Stomach (tissue), 9 donors: ENCODE measurements around the gene PDK2. TPM values are rescaled to one million over a fixed set of nuclear protein-coding genes. Genes with fewer than 3 reads are reported as not detected.
A peak's percentile ranks its signal among the peaks of the same experiment; 100 is the strongest.

Experiments used
- DNase-seq, 2 donors: peaks; one replicate each; pipeline versions ENCODE4 v3.0.0 to v3.0.0-alpha.2; 2013 to 2019
- H3K27ac ChIP-seq, 5 donors: fragments of 200-600 bp in 4 of 5; sonication (generic) in 4 of 5; one replicate each; pipeline ENCODE4 v1.5.1; 2013 to 2019; ENCODE audit warnings: mild to moderate bottlenecking in 1 of 5, moderate library complexity in 1 of 5
- H3K27me3 ChIP-seq, 3 donors: fragments of 200-600 bp; sonication (generic); one replicate each; pipeline ENCODE4 v1.5.1; 2017 to 2019; ENCODE audit warnings: mixed run types in 1 of 3
- H3K36me3 ChIP-seq, 4 donors: fragments of 200-600 bp; sonication (generic); 1 replicate in 3 of 4; 2 replicates in 1 of 4; pipeline ENCODE4 v1.5.1; 2016 to 2019
- H3K4me1 ChIP-seq, 4 donors: fragments of 200-600 bp; sonication (generic); one replicate each; pipeline ENCODE4 v1.5.1; 2016 to 2019
- H3K4me3 ChIP-seq, 4 donors: fragments of 200-600 bp; sonication (generic) in 3 of 4; one replicate each; pipeline ENCODE4 v1.5.1; 2016 to 2019; ENCODE audit warnings: mild to moderate bottlenecking in 1 of 4
- H3K9me3 ChIP-seq, 4 donors: fragments of 200-600 bp; sonication (generic); one replicate each; pipeline ENCODE4 v1.5.1; 2016 to 2019
- CTCF ChIP-seq, 7 experiments: fragments of 450-650 bp in 4 of 7; fragments of 200-600 bp in 3 of 7; sonication (generic) in 3 of 7; IDR thresholded peaks; one replicate each; pipeline ENCODE4 v1.5.1; 2016 to 2019; ENCODE audit warnings: antibody characterized with exemption in 7 of 7, control low read depth in 2 of 7, mild to moderate bottlenecking in 1 of 7
- EP300 ChIP-seq: sonication (generic); formaldehyde crosslinking; IDR thresholded peaks from one replicate; pipeline ENCODE4 v1.6.1; 2017; ENCODE audit warnings: antibody characterized with exemption
- POLR2A ChIP-seq, 4 donors: fragments of 450-650 bp; IDR thresholded peaks; one replicate each; pipeline ENCODE4 v1.6.1; 2016; ENCODE audit warnings: antibody characterized with exemption in 4 of 4, control low read depth in 2 of 4, mild to moderate bottlenecking in 1 of 4, moderate library complexity in 1 of 4
- POLR2AphosphoS5 ChIP-seq, 3 donors: sonication (generic); formaldehyde crosslinking; IDR thresholded peaks; one replicate each; pipeline ENCODE4 v1.6.1; 2016; ENCODE audit warnings: antibody characterized with exemption in 3 of 3
- WGBS, 5 donors: extraction: QIAGEN DNeasy Blood & Tissue Kit in 3 of 5; methylation state at CpG; one replicate each; pipeline versions ENCODE4 v1.1.5 to v1.1.7; 2013 to 2018; 5-methylcytosine and 5-hydroxymethylcytosine counted together
- intact Hi-C: fragments of 100-400 bp; cut with DNase I; formaldehyde crosslinking; loops from one replicate; pipeline ENCODE4 v1.15.1; 2023; ENCODE audit warnings: low total_unique reads
- polyA plus RNA-seq, 3 donors: library from polyadenylated mRNA; stranded (reverse); fragments of 200-250 nt; gene quantifications; one replicate each; pipeline ENCODE4 v1.2.3, GENCODE V29; 2013
- total RNA-seq, 5 donors: library from RNA; depleted of rRNA; stranded (reverse); fragments of >200 nt; gene quantifications; one replicate each; pipeline versions ENCODE4 v1.1.0 to v1.2.3, GENCODE V29; 2014 to 2016
- donor health status: healthy with polysubstance abuse.
- donor health status: Bipolar disorder and iron deficiency.
- donor health status: healthy.

The PDK2 gene
- total and polyA plus RNA-seq, 8 donors = 4.6 to 255 (median 20.4) TPM

GRCh38 chr17:50146230-50146926, 51.2 kb downstream of the PDK2 start:
- peak overlapping the region; percentile 75 to 93 (median 85) for H3K4me3 ChIP-seq
- H3K4me1 ChIP-seq = peaks cover 40 to 82% (median 69%) of the 10 kb centered on the region in 4 donors
- H3K27me3 ChIP-seq = no peaks in the 10 kb centered on the region
- TF ChIP-seq CTCF (IDR thresholded peaks at IDR 0.05) (no peak), EP300 (no peak), POLR2A (IDR thresholded peaks at IDR 0.05) (no peak), POLR2AphosphoS5 (IDR thresholded peaks at IDR 0.05) (no peak)
- intact Hi-C loops = no loop called here
- WGBS, 5 donors = 67 to 76% (median 73%) methylated on average over 6 to 10 of the region's 10 CpGs
- no peaks in the 10 kb centered on the region for H3K9me3 ChIP-seq
- peak overlapping the region in 4 of 5 donors; percentile 89 to 97 (median 92) for H3K27ac ChIP-seq
- peaks cover 28 to 47% (median 44%) of the 10 kb centered on the region in 4 donors for H3K36me3 ChIP-seq
- DNase-seq = no peak

GRCh38 chr17:50146927-50147665, 51.9 kb downstream of the PDK2 start:
- no peak for DNase-seq
- intact Hi-C loops = no loop called here
- Histone ChIP-seq H3K27me3 (no peaks in the 10 kb centered on the region), H3K36me3 (peaks cover 23 to 40% (median 37%) of the 10 kb centered on the region in 4 donors), H3K4me3 (peak overlapping the region; percentile 75 to 93 (median 85)), H3K9me3 (no peaks in the 10 kb centered on the region), H3K4me1 (peaks cover 47 to 87% (median 76%) of the 10 kb centered on the region in 4 donors), H3K27ac (peak overlapping the region in 4 of 5 donors; percentile 89 to 97 (median 92))
- WGBS, 5 donors = 19 to 36% (median 29%) methylated on average over 14 to 15 of the region's 15 CpGs
- TF ChIP-seq POLR2A (IDR thresholded peaks at IDR 0.05) (no peak), EP300 (no peak), POLR2AphosphoS5 (IDR thresholded peaks at IDR 0.05) (no peak), CTCF (IDR thresholded peaks at IDR 0.05) (no peak)

- no peak for TF ChIP-seq CTCF (IDR thresholded peaks at IDR 0.05)
- TF ChIP-seq POLR2A (IDR thresholded peaks at IDR 0.05) = no peak
- TF ChIP-seq POLR2AphosphoS5 (IDR thresholded peaks at IDR 0.05) = no peak
- TF ChIP-seq EP300 = no peak
- 0 to 7% (median 4%) methylated on average over 4 to 5 of the region's 5 CpGs for WGBS, 5 donors
- peak overlapping the region; percentile 16 to 97 (median 92) for H3K27ac ChIP-seq
- peaks cover 54 to 87% (median 83%) of the 10 kb centered on the region in 4 donors for H3K4me1 ChIP-seq
- no peaks in the 10 kb centered on the region for H3K27me3 ChIP-seq
- H3K4me3 ChIP-seq = peak overlapping the region; percentile 75 to 93 (median 85)
- H3K9me3 ChIP-seq = no peaks in the 10 kb centered on the region
- peak in 1 of 2 donors; percentile 76 for DNase-seq
- H3K36me3 ChIP-seq = peaks cover 20 to 33% (median 29%) of the 10 kb centered on the region in 4 donors
- intact Hi-C loops = no loop called here
Measured at GRCh38 chr17:50147841-50148225, 52.7 kb downstream of the PDK2 start.

GRCh38 chr17:50148226-50149090, 53.3 kb downstream of the PDK2 start:
- peaks cover 16 to 26% (median 23%) of the 10 kb centered on the region in 4 donors for H3K36me3 ChIP-seq
- H3K4me1 ChIP-seq = peaks cover 55 to 91% (median 81%) of the 10 kb centered on the region in 4 donors
- no peaks in the 10 kb centered on the region for H3K27me3 ChIP-seq
- peak; percentile 62 to 81 for DNase-seq
- no peaks in the 10 kb centered on the region for H3K9me3 ChIP-seq
- intact Hi-C loops = no loop called here
- WGBS, 5 donors = 1 to 2% (median 1%) methylated on average over 13 to 25 of the region's 25 CpGs
- H3K27ac ChIP-seq = peak overlapping the region; percentile 24 to 97 (median 92)
- H3K4me3 ChIP-seq = peak overlapping the region; percentile 75 to 93 (median 85)
- TF ChIP-seq CTCF (IDR thresholded peaks at IDR 0.05) (no peak), POLR2AphosphoS5 (IDR thresholded peaks at IDR 0.05) (peak in 1 of 3 donors; percentile 18), EP300 (no peak)
